GM19240 (cell line): ENCODE results near the gene MAGI2.

ENCODE experiments used
- DNase-seq: peaks from one replicate; pipeline ENCODE4 v3.0.0; 2011; ENCODE audit warnings: low spot score; ENCODE audit not compliant: insufficient read length

MAGI2 gene

DNA sequence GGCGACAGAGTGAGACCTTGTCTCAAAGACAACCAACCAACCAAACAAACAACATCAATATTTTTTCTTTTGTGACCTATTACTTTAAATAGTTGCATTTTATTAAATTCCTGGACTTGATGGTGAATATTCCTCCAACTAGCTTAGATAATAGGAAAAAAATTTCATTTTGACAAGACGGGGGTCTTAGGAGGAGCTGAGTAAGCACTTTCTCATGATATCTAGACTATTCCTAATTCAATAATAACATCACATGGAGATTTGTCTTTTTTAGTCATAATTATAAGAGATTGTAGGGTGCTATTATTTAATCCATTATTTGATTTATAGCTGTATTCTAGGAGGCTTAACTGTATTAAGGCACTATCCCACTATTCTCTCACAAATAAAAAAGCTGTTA, 952.4 kb downstream of the MAGI2 start:
- DNase-seq: no peak

DNA sequence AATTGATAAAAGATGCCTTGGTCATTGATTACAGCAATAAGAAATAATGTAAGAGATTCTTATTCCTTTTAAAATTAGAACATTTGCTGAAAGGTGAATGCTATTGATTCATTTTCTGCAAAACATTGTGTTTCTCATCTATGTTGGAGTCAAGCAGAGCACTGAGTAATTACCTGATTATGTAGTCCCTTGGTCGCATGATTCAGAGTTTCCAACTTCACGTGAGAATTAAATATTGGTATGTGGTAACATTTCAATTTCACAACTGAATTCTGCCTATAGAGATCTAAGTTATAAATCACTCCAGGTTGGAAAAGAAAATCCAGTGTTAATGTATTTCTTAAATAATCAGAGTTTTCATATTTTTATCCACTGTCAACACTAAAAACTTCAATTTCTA, 953.5 kb downstream of the MAGI2 start:
- no peak for DNase-seq

DNA sequence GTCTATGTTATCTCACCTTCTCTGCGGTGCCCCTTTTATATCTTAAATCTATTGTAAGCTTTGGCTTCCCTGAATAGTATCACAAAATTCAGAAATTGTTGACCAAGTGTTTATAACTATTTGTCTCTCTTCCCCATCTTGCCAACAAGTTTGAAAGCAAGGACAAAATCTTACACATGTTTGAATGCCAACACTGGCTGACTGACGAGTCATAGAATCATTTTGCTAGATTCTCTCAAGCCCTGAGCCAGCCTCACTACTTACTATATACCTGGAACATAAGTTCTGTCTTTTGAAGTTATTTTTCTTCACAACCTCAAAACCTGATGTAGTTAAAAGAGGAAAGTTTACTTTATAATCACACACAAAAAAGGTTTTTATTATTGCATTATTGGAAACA, 954.2 kb downstream of the MAGI2 start:
- DNase-seq: no peak

DNA sequence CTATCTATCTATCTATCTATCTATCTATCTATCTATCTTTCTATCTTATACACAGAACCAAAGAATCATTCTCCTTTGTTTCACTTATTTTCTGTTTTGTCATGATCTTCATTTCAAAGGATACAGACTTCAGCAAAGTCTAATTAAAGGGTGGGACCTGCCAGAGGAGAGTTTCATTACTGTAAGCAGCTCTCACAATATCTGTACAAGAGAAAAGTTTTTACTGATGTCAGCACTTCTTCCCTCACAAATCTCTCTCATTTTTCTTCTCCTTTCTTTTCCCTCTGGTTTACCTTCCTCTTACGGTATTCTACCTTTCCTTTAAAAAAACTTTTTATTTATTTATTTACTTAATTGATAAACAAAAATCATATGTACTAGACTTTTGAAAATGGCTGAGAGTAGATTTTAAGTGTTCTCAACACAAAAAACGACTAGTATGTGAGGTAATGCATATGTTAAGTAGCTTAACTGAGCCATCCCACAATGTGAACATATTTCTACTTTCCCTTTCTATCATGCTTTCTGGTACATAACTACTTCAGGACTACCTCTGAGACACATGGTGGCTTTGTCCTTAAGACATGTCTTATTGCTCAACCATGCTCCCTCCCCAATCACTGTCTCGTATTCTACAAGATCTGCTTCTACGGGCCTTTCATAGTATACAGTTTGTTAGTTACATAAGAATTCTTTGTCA, 955.6 kb downstream of the MAGI2 start:
- no peak for DNase-seq

DNA sequence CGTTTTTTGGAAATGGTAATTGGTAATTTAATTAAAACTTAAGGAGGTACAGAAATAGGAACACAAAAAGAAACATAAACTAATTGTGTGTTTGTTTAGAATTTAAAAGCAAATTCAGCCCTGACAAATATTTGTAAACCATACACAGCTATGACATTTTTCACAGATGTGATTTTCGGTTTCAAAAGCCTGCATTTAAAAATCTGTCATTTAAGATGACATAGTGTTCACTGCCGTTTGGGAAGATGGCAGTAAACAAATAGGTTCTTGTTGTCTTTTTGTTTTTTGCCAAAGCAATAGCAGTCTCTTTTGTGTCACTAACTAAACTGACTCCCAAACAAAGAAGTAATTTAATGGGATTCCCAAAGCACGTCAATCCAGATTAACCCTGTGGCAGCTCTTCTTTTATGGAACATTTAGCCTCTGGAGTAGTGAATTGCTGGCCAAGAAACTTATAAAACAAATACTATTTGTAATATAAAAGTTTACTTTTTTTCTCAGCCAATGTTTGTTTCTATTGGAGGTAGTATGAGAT, 957.3 kb downstream of the MAGI2 start:
- no peak for DNase-seq

DNA sequence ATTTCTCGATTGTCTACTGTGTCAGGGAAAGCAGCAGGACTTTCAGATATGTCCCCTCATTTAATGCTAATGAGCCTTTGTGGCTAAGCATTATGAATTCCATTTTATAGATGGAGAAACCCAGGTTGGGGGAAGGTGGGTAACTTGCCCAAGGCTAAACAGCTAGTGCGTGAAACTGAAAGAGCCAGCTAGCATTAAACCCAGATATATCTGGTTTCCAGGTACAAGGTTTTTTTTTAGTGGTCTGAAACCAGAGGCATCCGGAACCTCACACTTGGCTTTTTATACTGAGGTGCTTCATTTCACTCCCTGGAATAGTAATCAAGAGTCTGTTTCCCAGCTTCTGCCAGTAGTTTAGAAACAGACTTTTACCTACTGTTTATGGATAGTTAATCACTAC, 960.1 kb downstream of the MAGI2 start:
- no peak for DNase-seq

DNA sequence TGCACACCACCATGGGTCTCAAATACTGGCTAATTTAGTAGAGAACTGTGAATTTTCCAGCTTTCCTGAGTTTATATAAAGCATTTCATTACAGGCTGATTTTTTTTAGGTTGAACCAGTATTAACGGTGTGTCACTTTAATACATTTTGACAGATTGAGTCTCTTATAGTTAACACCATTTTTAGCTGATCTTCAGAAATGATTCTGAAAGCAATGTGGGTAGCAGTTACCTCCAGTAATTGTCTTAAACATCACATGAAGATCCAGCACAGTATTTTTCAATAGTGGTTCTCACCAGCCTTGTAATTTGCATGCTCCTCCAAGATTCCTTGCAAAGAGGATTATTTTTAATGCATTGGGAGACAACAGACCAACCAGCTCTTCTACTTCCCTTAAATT, 961.3 kb downstream of the MAGI2 start:
- DNase-seq: no peak

DNA sequence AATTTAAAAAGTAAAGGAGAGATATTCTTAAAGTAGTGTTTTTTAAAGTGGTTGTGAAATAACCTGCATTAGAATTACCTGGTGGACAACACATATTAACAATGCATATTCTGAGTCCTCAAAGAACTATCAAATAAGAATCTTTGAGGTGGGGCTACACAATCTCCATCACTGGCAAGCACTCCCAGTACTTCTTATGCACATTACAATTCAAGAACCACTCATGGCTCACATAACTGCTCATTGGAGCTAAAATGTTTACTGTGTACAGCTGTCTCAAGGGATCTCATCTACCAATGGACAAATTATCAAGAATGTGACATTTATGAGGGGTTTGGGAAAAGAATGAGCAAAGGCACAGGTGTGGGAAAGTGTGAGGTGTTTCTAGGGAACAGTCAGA, 962.9 kb downstream of the MAGI2 start:
- no peak for DNase-seq

DNA sequence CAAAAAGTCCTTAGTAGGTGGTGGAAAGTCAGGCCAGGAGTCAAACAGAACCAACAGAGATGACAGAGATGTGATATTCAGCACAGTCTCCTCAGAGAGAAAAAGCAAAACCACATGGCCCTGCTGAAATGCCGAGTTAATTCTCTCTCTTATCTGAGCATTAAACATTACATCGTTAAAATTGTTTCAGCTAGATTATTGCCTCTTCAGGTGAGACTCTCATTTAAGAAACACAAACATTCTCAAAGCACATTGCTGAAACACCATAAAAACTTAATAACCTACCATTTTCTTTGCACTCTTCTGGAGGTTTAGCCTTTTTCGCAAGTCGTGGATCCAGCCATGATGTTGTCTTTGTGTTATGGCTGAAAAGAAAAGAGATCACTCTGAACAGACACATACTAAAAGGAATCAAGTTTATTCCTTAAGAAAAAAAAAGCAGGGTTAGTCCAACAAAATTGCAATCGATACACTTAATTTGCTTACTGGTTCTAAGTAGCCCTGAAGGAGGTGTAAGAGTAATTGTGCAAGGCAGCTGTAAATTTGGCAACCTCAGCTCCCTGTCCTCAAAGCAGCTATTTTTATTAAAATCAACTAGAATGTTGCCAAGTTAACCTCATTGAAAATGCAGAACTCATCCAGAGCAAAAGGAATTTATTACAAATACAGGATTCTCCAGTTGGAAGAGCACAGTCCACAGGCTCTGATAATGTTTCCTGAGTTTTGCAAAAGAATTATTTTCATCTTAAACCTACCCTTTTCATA, 963.8 kb downstream of the MAGI2 start:
- no peak for DNase-seq

DNA sequence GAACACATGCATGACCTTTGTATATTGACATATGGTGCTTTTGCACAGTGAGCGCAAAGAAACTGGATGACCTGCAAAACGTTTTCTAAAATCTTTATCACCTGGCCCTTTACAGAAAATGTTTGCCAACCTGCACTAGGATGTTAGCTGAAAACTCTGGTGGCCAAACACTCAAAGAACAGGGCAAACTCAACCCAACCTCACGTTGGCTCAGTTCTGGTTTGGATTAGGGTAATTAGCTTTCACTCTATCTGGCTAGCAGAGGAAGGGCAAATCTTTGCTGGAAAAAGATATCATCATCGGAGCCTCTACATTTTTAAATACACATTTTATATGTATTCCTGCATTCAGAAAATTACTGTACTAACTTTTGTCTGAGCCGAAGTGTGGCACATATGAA, 966.0 kb downstream of the MAGI2 start:
- no peak for DNase-seq

DNA sequence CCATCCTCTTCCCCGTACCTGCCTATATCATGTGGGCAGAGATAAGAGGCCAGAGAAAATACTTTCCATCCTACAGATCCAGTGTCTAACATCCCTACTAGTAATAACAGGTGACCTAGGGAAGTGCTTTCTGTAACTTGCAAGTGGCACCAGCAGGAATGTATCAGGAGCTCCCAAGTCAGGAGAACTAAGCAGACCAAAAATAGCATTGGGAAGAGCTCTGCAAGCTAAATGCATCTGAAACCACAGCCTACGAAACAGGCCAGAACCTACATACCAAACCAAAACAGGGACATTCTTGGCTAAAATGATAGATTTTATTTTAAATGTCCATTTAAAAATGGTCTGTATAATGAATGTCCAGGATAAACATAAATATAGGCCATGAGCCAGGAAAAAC, 974.1 kb downstream of the MAGI2 start:
- DNase-seq: no peak

DNA sequence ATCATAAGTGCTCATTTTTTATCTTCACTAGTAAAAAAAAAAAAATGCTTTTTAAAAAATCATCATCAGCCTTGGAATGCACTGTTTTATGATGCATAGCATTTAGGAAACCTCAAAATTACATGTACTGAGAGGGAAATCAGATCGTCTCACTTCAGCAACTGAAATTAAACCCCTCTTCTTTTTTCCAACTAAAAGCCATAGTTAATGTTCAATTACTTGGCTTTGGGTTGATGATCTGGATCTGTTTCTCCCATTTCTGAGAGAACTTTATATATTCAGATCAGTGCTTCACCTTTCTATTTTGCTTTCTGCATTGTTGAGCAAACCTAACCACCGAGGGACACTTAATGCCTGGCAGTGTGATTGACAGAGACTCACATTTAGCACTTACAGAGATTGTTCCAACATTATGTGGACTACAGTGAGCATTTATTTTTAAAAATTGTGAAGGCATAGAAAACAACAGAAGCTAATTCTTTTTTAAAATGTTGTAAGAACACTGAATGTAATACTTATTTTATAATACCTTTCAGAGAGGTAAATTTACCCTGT, 976.5 kb downstream of the MAGI2 start:
- no peak for DNase-seq

DNA sequence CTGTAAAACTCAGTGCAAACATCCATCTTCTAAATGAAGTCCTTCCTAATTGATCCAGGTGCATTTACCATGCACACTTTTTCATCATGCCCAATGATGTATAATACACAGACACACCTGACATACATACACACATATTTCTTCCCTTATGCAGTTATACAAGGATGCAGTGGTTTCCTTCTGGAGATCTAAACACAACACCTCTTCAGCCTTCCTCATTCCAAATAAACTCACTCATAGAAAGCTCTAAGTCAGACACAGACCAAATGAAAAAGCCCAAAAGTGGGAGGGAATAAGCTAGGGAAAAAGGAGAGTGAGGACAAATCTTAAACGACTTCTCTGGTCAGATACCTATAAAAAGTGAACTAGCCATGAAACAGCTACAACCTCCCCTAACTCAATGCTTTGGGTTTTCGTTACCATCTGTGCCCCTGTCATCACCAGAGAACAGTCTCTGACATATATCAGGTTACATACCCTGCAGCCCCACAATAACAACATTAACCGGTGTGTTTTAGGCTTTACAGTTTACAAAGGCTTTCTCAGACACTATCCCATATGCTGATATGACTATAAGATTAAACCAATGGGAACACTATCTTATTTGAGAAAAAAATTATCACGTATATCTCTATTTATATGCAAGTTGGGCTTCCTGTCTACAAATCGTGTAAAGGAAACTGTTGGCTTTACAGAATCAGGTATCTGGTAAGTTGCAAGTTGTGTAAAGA, 979.7 kb downstream of the MAGI2 start:
- no peak for DNase-seq

DNA sequence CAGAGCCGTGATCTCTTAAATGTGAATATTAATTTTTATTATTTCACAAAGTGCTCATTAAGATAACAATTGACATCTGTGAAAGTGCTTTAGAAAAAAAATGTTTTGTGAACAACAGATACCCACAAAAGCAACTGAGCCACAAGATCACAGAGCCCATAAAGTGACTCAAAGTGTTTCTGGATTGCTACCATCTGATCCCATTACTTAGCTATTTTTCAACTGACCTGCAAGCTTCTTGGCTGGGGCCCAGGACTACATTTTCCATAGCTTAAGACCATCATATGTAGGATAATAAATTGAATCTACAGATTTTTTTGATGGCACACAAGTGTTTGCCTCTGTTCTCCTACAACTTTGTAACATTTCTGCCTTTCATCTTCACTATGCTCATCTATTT, 980.4 kb downstream of the MAGI2 start:
- DNase-seq: no peak

DNA sequence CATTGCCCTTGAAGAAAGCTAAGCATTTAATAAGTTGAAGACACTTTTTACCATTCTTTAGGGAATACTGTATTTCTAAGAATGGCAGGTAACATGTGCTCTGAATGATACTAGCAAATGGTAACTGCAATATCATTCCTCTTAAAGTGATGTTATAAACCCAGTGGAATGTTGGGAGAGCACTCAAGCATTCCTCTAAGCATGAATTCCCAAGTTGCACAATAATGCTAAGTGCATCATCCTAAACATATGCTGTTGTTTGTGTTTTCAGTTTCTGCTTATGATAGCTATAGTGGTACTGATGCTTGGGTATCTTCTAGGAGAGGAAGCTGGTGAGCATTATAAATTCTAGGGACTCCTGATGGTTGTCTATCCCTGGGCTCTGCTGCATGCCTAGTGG, 980.9 kb downstream of the MAGI2 start:
- DNase-seq: no peak

DNA sequence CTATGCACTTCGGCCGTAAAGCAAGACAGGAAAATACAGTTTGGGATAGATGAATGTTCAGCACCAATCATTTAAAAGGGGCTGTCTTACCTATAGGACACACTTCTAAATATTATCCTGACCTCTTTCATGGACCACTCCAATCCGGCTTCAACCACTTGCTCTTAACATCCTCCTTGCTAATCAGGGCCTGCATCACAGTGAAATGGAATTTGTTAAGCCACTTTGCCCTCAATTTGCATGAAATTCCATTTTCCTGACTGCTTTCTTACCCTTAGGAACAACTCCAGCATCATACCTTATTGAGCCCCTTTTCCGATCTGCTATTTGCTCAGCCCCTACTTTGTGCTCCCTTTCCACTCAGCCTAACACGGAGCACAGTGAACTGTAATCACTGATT, 987.6 kb downstream of the MAGI2 start:
- DNase-seq: no peak

DNA sequence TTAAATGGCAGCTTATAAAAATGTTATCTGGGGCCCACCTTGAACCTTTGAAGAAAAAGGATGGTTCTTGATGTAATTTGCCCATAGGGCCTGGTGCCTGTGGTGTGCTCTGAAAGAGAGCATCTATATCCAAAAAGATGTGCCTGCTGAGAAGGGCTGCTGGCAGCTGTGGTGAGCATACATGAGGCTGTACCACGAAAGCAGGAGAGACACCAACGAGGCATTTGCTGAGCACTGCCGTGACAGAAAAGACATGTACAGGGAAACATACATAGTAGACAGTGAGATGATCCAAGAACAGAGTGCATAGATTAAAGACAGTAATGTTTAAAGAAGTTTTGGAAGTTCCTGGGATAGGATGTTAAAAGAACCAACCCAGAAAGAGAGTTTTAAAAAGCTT, 990.4 kb downstream of the MAGI2 start:
- DNase-seq: no peak

DNA sequence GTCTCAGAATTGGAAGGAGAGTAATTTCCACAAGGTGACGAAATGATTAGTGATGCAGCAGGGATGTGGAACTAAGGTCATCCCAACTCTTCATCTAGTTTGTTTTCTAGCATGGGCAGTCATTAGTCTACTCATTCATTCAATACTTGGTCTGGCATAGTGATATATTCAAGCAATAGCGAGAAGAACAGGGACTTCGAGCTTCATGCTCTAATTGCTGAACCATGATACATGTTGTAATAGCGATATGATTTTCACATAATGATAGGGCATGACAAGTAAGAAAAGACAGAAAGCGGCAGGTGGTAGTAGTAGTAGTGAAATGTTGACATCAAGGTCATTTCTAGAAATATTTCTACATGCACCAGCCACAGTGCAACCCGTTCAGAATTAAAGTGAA, 1002.8 kb downstream of the MAGI2 start:
- no peak for DNase-seq

DNA sequence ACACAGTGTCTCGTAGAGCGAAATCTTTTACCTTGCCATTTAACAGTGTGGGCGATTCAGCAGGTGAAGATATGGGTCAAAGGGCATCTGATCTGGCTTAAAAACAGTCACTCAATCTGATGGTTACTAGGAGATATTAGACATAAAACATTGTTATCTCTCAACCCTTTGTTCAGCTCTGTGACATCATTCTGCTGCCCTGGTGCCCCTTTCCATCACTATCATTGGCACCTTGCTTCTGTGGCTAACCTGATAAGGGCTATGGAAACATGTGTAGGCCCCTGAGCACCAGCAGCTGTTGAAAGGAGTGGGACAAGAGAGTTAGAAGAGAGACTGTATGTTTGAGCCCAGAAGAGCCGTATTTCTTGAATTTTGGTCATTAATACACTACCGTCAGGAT, 1004.6 kb downstream of the MAGI2 start:
- DNase-seq: no peak

DNA sequence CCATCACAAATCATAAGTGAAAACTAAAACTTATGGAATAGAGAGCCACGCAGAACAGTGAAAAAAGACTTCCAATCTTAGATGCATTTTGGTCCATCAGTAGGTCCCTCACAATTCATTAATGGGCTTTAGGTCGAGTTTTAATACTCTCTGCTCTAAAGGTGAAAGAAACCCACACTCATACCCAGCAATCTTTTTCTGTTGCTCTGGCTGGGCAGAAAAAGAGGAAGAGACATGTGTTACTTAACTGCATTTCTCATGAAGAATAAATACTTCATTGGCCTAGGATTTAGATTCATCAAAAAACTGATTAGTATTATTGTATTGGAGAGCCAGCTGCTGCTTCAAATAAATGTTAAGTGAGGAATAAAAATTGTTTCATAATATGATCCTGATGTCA, 1009.2 kb downstream of the MAGI2 start:
- DNase-seq: no peak

DNA sequence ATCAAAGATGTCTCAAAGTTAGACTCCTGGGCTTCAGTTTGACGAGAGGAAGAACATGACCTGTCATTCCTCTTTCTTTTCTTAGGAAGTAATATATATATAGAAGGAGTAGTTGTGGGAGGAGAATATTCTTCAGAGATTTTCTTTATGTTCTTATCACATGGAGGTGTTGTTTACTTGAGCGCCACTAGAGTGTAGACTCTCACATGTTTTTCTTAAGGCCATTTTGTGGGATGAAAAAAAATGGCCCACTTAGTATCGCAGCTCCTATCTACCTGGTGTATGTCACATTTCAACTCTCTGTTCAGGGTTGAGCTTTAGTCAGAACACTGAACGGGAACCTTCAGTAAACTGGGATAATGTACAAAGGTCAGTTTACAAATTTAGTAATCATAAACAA, 1009.7 kb downstream of the MAGI2 start:
- no peak for DNase-seq

DNA sequence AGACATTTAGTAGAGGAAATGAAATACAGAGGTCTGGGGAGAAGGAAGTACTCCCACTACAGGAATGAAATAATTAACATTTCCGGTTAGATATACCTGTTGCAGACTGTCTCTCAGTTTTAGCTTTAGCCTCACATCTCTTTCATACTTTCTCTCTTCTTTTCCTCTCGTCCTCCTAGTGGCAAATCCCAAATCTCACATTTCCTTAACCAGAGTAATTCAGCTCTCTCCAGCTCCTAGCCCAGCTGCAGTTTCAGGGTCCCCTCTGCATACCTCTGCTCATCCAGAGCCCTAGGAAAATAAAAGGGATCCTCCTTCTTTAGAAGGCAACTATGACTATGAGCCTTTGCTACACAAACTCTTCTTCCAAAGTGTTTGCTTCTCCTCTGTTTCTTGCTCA, 1011.7 kb downstream of the MAGI2 start:
- DNase-seq: no peak
